Prostate gland (tissue), 2 donors: Measurements from ENCODE around the gene THRSP. TPM values are rescaled to one million over a fixed set of nuclear protein-coding genes. Genes with fewer than 3 reads are reported as not detected.

Experiments used
- DNase-seq: peaks from one replicate; pipeline ENCODE4 v3.0.0-alpha.2; 2019; ENCODE audit warnings: low spot score
- H3K27ac ChIP-seq, 2 donors: fragments of 200-600 bp; sonication (generic); 2 replicates each; pipeline ENCODE4 v1.5.1; 2017 to 2019
- H3K27me3 ChIP-seq: fragments of 200-600 bp; sonication (generic); replicated peaks from 2 replicates; pipeline ENCODE4 v1.5.1; 2019; ENCODE audit not compliant: insufficient read depth
- H3K36me3 ChIP-seq, 2 donors: fragments of 200-600 bp; sonication (generic); 1 replicate in 1 of 2; 2 replicates in 1 of 2; pipeline versions ENCODE4 v1.5.1 to v1.8.1; 2017 to 2019
- H3K4me1 ChIP-seq: fragments of 200-600 bp; sonication (generic); replicated peaks from 2 replicates; pipeline ENCODE4 v1.5.1; 2019
- H3K4me3 ChIP-seq, 2 donors: fragments of 200-600 bp; sonication (generic); 2 replicates each; pipeline ENCODE4 v1.5.1; 2017 to 2019
- H3K9me3 ChIP-seq: fragments of 200-600 bp; sonication (generic); 2 replicates; pipeline ENCODE4 v1.5.1; 2017
- CTCF ChIP-seq, 4 experiments: fragments of 200-600 bp in 2 of 4; fragments of 450-650 bp in 2 of 4; sonication (generic) in 2 of 4; IDR thresholded peaks; 1 replicate in 3 of 4; 2 replicates in 1 of 4; pipeline ENCODE4 v1.5.1; 2016 to 2019; ENCODE audit warnings: antibody characterized with exemption in 4 of 4, mild to moderate bottlenecking in 2 of 4, moderate library complexity in 2 of 4
- POLR2A ChIP-seq: fragments of 450-650 bp; IDR thresholded peaks from one replicate; pipeline ENCODE4 v1.6.1; 2016; ENCODE audit warnings: antibody characterized with exemption, mild to moderate bottlenecking
- POLR2AphosphoS5 ChIP-seq: sonication (generic); formaldehyde crosslinking; IDR thresholded peaks from one replicate; pipeline ENCODE4 v1.6.1; 2017; ENCODE audit warnings: antibody characterized with exemption
- WGBS: methylation state at CpG from one replicate; pipeline ENCODE4 v1.1.5; 2018; 5-methylcytosine and 5-hydroxymethylcytosine counted together
- intact Hi-C: fragments of 100-400 bp; cut with DNase I; formaldehyde crosslinking; loops from one replicate; pipeline ENCODE4 v1.14.2; 2022
- total RNA-seq, 2 donors: library from RNA; depleted of rRNA; stranded (reverse); fragments of >200 nt; gene quantifications; one replicate each; pipeline ENCODE4 v1.1.0, GENCODE V29; 2016

Gene THRSP
- total RNA-seq, 2 donors from 2014 or later = not detected

GRCh38 chr11:78094250-78094649, 30.6 kb downstream of the THRSP start:
- Histone ChIP-seq H3K27me3 (no peaks in the 10 kb centered on the region), H3K27ac (no peak overlapping the region), H3K4me3 (no peak overlapping the region), H3K9me3 (no peaks in the 10 kb centered on the region), H3K4me1 (no peaks in the 10 kb centered on the region), H3K36me3 (no peaks in the 10 kb centered on the region)
- 98% methylated on average over 2 of the region's 2 CpGs for WGBS
- DNase-seq = no peak
- intact Hi-C loops = no loop called here
- TF ChIP-seq POLR2A (no peak), POLR2AphosphoS5 (no peak), CTCF (IDR thresholded peaks at IDR 0.05) (no peak)

GRCh38 chr11:78097666-78098385, 34.2 kb downstream of the THRSP start:
- WGBS = 90% methylated on average over 7 of the region's 7 CpGs
- Histone ChIP-seq H3K4me3 (no peak overlapping the region), H3K36me3 (no peaks in the 10 kb centered on the region), H3K27ac (peak overlapping the region in 1 of 2 donors; percentile 59), H3K27me3 (no peaks in the 10 kb centered on the region), H3K4me1 (no peaks in the 10 kb centered on the region), H3K9me3 (no peaks in the 10 kb centered on the region)
- no peak for TF ChIP-seq POLR2A
- TF ChIP-seq CTCF (IDR thresholded peaks at IDR 0.05) = no peak
- TF ChIP-seq POLR2AphosphoS5 = no peak
- intact Hi-C loops = no loop called here
- no peak for DNase-seq

GRCh38 chr11:78099666-78100065, 36.0 kb downstream of the THRSP start:
- Histone ChIP-seq H3K27ac (peak overlapping the region; percentile 19 to 59), H3K36me3 (peaks cover 0 to 3% of the 10 kb centered on the region in 2 donors), H3K4me3 (no peak overlapping the region), H3K9me3 (no peaks in the 10 kb centered on the region), H3K4me1 (no peaks in the 10 kb centered on the region), H3K27me3 (no peaks in the 10 kb centered on the region)
- peak; percentile 29 for DNase-seq
- WGBS = 53% methylated on average over 4 of the region's 4 CpGs
- TF ChIP-seq POLR2A (no peak), POLR2AphosphoS5 (no peak), CTCF (IDR thresholded peaks at IDR 0.05) (no peak)
- intact Hi-C loops = no loop called here

GRCh38 chr11:78100261-78100660, 36.6 kb downstream of the THRSP start:
- intact Hi-C loops = no loop called here
- H3K27me3 ChIP-seq = no peaks in the 10 kb centered on the region
- H3K9me3 ChIP-seq = no peaks in the 10 kb centered on the region
- 62% methylated on average over 5 of the region's 5 CpGs for WGBS
- no peaks in the 10 kb centered on the region for H3K4me1 ChIP-seq
- peak; percentile 28 for DNase-seq
- peaks cover 0 to 3% of the 10 kb centered on the region in 2 donors for H3K36me3 ChIP-seq
- H3K27ac ChIP-seq = peak overlapping the region; percentile 19 to 59
- peak; percentile 62 for TF ChIP-seq POLR2AphosphoS5
- TF ChIP-seq CTCF (IDR thresholded peaks at IDR 0.05) = no peak
- TF ChIP-seq POLR2A = no peak
- H3K4me3 ChIP-seq = no peak overlapping the region
